ENCODE measurements around the gene CES3.

DNA sequence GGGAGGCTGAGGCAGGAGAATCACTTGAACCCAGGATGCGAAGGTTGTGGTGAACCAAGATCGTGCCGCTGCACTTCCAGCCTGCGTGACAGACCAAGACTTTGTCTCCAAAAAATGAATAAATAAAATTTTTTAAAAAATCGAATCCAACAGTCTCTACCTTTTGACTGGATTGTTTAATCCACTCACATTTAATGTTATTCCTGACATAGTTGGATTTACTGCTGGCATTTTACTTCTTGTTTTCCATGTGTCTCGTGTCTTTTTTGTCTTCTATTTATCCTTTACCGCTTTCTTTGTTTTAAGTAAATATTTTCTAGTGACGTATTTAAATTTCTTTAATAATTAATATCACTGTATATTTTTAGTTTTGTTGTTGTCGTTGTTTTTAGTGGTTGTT lies 22.0 kb downstream of the CES3 start:
- TF ChIP-seq ARNT (IDR thresholded peaks at IDR 0.05): no peak
- no peak for TF ChIP-seq ELF4 (IDR thresholded peaks at IDR 0.05)
- TF ChIP-seq ZNF384 (IDR thresholded peaks at IDR 0.05): no peak
- TF ChIP-seq FOXK2 (IDR thresholded peaks at IDR 0.05): no peak
- TF ChIP-seq CTBP1 (IDR thresholded peaks at IDR 0.05; ENCODE audit: borderline replicate concordance): no peak
- no peak for TF ChIP-seq SUZ12 (IDR thresholded peaks at IDR 0.05)
- TF ChIP-seq, protein P1, sequence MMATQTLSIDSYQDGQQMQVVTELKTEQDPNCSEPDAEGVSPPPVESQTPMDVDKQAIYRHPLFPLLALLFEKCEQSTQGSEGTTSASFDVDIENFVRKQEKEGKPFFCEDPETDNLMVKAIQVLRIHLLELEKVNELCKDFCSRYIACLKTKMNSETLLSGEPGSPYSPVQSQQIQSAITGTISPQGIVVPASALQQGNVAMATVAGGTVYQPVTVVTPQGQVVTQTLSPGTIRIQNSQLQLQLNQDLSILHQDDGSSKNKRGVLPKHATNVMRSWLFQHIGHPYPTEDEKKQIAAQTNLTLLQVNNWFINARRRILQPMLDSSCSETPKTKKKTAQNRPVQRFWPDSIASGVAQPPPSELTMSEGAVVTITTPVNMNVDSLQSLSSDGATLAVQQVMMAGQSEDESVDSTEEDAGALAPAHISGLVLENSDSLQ (IDR thresholded peaks at IDR 0.05): no peak
- TF ChIP-seq BHLHE40 (IDR thresholded peaks at IDR 0.05; ENCODE audit: borderline replicate concordance): no peak
